ENCODE data around the gene FAM83C. TPM values are rescaled to one million over a fixed set of nuclear protein-coding genes. Genes with fewer than 3 reads are reported as not detected.
"Not testable (repeated sequence)": the region's sequence is repeated elsewhere in the genome, so short reads cannot be mapped to it uniquely, and the experiment has no call there.

FAM83C gene
- total RNA-seq, 1 experiment from 2014 or later: not detected

DNA sequence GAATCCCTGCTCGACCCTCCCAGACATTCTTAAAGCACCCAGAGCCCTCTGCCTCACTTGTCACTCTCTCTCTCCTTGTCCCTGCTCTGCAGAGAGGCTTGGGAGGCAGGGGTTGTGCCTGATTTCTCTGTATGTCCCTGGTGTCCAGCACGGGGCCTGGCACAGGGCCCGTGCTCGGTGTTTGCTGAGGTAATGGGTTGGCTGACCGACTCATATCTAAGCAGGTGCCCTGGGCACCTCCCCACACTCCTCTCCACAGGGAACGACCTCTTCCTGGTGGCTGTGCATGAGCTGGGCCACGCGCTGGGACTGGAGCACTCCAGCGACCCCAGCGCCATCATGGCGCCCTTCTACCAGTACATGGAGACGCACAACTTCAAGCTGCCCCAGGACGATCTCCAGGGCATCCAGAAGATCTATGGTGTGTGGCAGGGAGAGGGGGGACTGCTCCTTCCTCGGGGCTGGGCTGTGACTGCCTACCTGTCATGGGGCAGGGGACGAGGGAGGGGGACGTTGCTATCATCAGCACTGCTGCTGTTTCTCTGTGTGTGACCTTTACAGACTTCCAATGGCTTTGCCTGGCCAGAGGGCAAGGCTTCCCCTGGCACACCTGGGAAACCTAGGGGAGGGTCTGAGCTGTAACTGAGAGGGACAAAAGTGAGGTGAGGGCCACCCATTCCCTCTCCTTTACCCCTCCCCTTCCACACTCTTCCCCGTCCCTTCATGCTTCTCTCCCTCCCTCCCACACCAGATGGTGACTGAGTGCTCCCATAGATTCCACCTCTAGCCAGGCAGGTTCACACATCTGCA, 28.5 kb downstream of the FAM83C start:
- Histone ChIP-seq H4K20me1 (ENCODE audit: low read length) (no peaks in the 10 kb centered on the region), H3K9me3 (ENCODE audit: low read length) (no peaks in the 10 kb centered on the region), H3K27me3 (ENCODE audit: low read length) (no peaks in the 10 kb centered on the region), H3K79me2 (ENCODE audit: low read length) (no peaks in the 10 kb centered on the region), H3K36me3 (ENCODE audit: low read depth, low read length) (no peaks in the 10 kb centered on the region), H3K27ac (ENCODE audit: low read length) (peak overlapping the region; percentile 32), H3K9me2 (replicated peaks; ENCODE audit: low read length) (no peaks in the 10 kb centered on the region), H2AFZ (ENCODE audit: low read length) (peak overlapping the region; percentile 24; the same call in 1 of the 2 replicates), H3K9ac (ENCODE audit: low read length) (no peak overlapping the region), H3F3A (ENCODE audit: low read length, unreplicated experiment) (no peaks in the 10 kb centered on the region), H3K4me2 (ENCODE audit: low read length) (peak overlapping the region; percentile 68), H3K4me3 (ENCODE audit: low read length) (peak overlapping the region; percentile 26; the same call in 1 of the 2 replicates), H3K4me1 (ENCODE audit: insufficient read depth, low read length) (peaks cover 19% of the 10 kb centered on the region)
- BruUV-seq (replicated peaks): TSS peak; percentile 52
- ATAC-seq (peak; percentile 61), DNase-seq (peak; percentile 49)
- intact Hi-C loops (cut with micrococcal nuclease): loop anchor here (2.0 to 10.0 kb wide), 2 partner anchors 49 to 429 kb away; no protein-coding TSS in a partner anchor
- POLR2A ChIA-PET (ENCODE audit: unreplicated experiment): interaction anchor here (0.6 kb wide), 2 partner anchors 70 to 191 kb away, joined by 15 to 25 read pairs; no protein-coding TSS in a partner anchor
- CTCF ChIA-PET: interaction anchor here (0.6 to 2.7 kb wide), 8 partner anchors 14 to 308 kb away, joined by 3 to 26 read pairs (median 12); partner anchors contain the start of gene MMP24OS
- TF ChIP-seq EZH2 (IDR thresholded peaks at IDR 0.05; ENCODE audit: low read length, unreplicated experiment) (no peak), EZH2phosphoT487 (IDR thresholded peaks at IDR 0.05; ENCODE audit: borderline replicate concordance, low read length) (no peak)

DNA sequence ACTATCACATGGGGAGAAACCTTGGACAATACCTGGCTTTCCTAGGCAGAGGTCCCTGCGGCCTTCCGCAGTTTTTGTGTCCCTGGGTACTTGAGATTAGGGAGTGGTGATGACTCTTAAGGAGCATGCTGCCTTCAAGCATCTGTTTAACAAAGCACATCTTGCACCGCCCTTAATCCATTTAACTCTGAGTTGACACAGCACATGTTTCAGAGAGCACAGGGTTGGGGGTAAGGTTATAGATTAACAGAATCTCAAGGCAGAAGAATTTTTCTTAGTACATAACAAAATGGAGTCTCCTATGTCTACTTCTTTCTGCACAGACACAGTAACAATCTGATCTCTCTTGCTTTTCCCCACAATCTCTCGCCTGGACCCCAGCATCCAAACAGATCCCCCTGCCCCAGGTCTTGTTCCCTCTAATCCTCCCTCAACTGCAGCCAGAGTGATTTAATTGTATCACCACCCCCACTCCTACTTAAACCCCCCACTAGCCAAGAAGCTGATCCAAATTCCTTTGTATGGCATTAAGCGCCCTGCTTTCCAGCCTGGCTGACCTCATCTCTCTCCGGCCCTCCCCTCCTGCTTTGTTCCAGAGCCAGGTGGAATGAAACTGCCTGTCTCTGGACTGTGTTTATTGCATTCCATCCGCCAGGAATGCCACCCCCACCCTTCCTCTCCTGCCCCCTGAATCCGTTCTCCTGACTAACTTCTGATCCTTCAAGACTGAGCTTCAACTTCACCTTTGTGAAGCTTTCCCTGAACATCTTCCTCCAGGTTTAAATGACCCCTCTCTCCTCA, 29.3 kb downstream of the FAM83C start:
- peak overlapping the region; percentile 68 for H3K4me2 ChIP-seq (ENCODE audit: low read length)
- ATAC-seq (peak; percentile 93), DNase-seq (peak; percentile 81)
- ChIA-PET POLR2A (ENCODE audit: unreplicated experiment) (interaction anchor here (0.6 kb wide), 2 partner anchors 69 to 192 kb away, joined by 15 to 25 read pairs; no protein-coding TSS in a partner anchor), CTCF (interaction anchor here (0.6 to 2.7 kb wide), 8 partner anchors 15 to 307 kb away, joined by 3 to 26 read pairs (median 12); partner anchors contain the start of gene MMP24OS)
- intact Hi-C loops (cut with micrococcal nuclease): loop anchor here (2.0 to 10.0 kb wide), 2 partner anchors 48 to 428 kb away; no protein-coding TSS in a partner anchor
- H3K79me2 ChIP-seq (ENCODE audit: low read length); H3K9me3 ChIP-seq (ENCODE audit: low read length); H3K27me3 ChIP-seq (ENCODE audit: low read length); H3K9ac ChIP-seq (ENCODE audit: low read length); H3K36me3 ChIP-seq (ENCODE audit: low read depth, low read length); H3K9me2 ChIP-seq (replicated peaks; ENCODE audit: low read length); H4K20me1 ChIP-seq (ENCODE audit: low read length); H3F3A ChIP-seq (ENCODE audit: low read length, unreplicated experiment): not testable (repeated sequence)
- H3K4me3 ChIP-seq (ENCODE audit: low read length): peak overlapping the region; percentile 26; the same call in 1 of the 2 replicates
- BruUV-seq (replicated peaks): TSS peak; percentile 13
- peak overlapping the region; percentile 24; the same call in 1 of the 2 replicates for H2AFZ ChIP-seq (ENCODE audit: low read length)
- peaks cover 19% of the 10 kb centered on the region for H3K4me1 ChIP-seq (ENCODE audit: insufficient read depth, low read length)
- H3K27ac ChIP-seq (ENCODE audit: low read length): peak overlapping the region; percentile 32

DNA sequence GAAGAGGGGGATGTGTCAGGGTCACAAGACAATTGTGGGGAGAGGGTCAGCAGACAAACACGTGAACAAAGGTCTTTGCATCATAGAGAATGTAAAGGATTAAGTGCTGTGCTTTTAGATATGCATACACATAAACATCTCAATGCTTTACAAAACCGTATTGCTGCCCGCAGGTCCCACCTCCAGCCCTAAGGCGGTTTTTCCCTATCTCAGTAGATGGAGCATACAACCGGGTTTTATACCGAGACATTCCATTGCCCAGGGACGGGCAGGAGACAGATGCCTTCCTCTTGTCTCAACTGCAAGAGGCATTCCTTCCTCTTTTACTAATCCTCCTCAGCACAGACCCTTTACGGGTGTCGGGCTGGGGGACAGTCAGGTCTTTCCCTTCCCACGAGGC, 29.9 kb downstream of the FAM83C start:
- ATAC-seq; H3K79me2 ChIP-seq (ENCODE audit: low read length); H4K20me1 ChIP-seq (ENCODE audit: low read length); H3F3A ChIP-seq (ENCODE audit: low read length, unreplicated experiment); H2AFZ ChIP-seq (ENCODE audit: low read length); H3K9me2 ChIP-seq (replicated peaks; ENCODE audit: low read length); BruUV-seq (replicated peaks); H3K27me3 ChIP-seq (ENCODE audit: low read length); H3K4me2 ChIP-seq (ENCODE audit: low read length); DNase-seq; H3K9ac ChIP-seq (ENCODE audit: low read length); POLR2A ChIA-PET (ENCODE audit: unreplicated experiment); H3K36me3 ChIP-seq (ENCODE audit: low read depth, low read length); CTCF ChIA-PET; H3K9me3 ChIP-seq (ENCODE audit: low read length); H3K4me3 ChIP-seq (ENCODE audit: low read length); H3K27ac ChIP-seq (ENCODE audit: low read length): not testable (repeated sequence)
- peaks cover 19% of the 10 kb centered on the region for H3K4me1 ChIP-seq (ENCODE audit: insufficient read depth, low read length)
- intact Hi-C loops (cut with micrococcal nuclease): loop anchor here (2.0 to 10.0 kb wide), 2 partner anchors 48 to 428 kb away; no protein-coding TSS in a partner anchor
